Measurements from ENCODE around the gene PTPRN.

The PTPRN gene

DNA sequence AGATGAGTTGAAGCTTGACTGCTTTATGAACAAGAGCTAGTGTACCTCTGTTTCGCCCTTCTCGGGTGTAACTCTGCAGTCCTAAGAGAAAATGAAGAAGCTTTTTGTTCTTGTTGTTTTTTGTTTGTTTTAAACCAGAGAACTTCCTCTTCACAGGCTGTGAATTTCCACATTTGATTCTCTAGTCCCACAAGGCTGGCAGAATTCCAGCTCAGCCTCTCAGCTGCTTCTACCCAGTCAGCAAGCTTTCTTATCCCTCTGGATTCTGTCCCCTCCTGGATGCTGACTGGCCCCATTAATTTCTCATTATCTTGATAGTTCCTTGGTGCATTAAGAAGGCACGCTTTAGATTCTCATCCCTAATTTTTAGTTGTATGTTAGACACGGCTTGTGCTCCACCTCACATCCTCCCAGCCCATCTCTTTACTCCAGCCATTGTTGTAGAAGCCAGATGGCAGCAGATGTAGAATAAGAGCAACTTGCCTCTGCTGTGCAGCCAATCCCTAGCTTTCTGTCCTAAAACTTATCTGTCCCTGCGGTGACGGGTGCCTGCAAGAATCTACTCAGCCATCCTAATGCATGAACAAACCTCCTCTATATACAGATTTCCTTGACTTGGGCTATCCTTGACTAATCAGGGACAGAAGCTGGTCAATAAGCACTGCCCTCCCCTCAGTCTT is 35.7 kb upstream of the PTPRN start:
- no peak overlapping the region for H2AFZ ChIP-seq (ENCODE audit: low read depth)

DNA sequence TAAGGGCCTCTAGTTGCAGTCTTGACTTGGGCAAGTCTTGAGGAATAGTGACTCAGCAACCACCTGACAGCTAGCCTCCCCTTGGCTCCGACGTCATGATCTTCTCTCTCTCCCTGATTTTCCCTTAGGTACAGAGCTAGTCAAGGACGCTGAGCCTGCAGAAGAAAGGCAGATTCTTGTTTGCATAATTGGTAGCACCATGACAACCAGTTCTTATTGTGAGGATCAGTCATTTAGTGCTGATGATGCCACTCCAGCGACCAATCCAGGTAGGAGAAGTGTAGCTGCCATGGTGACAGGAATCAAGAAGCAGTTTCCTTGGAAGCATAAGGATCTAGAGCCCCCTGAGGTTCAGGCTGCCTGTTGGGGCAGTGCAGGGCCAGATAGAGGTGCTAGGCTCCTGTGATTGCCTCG is 26.2 kb upstream of the PTPRN start:
- no peaks in the 10 kb centered on the region for H4K20me1 ChIP-seq (ENCODE audit: insufficient read depth)
- no peak overlapping the region for H2AFZ ChIP-seq (ENCODE audit: low read depth)
- no peaks in the 10 kb centered on the region for H3K4me1 ChIP-seq (ENCODE audit: low read depth, poor library complexity, severe bottlenecking)
- no peaks in the 10 kb centered on the region for H3K79me2 ChIP-seq (ENCODE audit: insufficient read depth, low read depth)
- TF ChIP-seq, protein P1, sequence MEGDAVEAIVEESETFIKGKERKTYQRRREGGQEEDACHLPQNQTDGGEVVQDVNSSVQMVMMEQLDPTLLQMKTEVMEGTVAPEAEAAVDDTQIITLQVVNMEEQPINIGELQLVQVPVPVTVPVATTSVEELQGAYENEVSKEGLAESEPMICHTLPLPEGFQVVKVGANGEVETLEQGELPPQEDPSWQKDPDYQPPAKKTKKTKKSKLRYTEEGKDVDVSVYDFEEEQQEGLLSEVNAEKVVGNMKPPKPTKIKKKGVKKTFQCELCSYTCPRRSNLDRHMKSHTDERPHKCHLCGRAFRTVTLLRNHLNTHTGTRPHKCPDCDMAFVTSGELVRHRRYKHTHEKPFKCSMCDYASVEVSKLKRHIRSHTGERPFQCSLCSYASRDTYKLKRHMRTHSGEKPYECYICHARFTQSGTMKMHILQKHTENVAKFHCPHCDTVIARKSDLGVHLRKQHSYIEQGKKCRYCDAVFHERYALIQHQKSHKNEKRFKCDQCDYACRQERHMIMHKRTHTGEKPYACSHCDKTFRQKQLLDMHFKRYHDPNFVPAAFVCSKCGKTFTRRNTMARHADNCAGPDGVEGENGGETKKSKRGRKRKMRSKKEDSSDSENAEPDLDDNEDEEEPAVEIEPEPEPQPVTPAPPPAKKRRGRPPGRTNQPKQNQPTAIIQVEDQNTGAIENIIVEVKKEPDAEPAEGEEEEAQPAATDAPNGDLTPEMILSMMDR (conservative IDR thresholded peaks at IDR 0.05; ENCODE audit: low read depth, low read length): no peak
- no peak overlapping the region for H3K27ac ChIP-seq
- no peaks in the 10 kb centered on the region for H3K36me3 ChIP-seq (ENCODE audit: insufficient read depth)
- no peaks in the 10 kb centered on the region for H3K27me3 ChIP-seq (ENCODE audit: insufficient read depth, low read depth)
- H3K4me3 ChIP-seq (IDR thresholded peaks at IDR 0.05; ENCODE audit: insufficient read depth, low read depth, low read length): no peak overlapping the region
- no peak overlapping the region for H3K4me2 ChIP-seq
- H3K9ac ChIP-seq: no peak overlapping the region

More for the DNA sequence above, 35.7 kb upstream of the PTPRN start:
- Histone ChIP-seq H3K4me3 (IDR thresholded peaks at IDR 0.05; ENCODE audit: insufficient read depth, low read depth, low read length) (no peak overlapping the region), H3K79me2 (ENCODE audit: insufficient read depth, low read depth) (no peaks in the 10 kb centered on the region), H3K27me3 (ENCODE audit: insufficient read depth, low read depth) (no peaks in the 10 kb centered on the region), H4K20me1 (ENCODE audit: insufficient read depth) (no peaks in the 10 kb centered on the region), H3K27ac (no peak overlapping the region), H3K36me3 (ENCODE audit: insufficient read depth) (no peaks in the 10 kb centered on the region), H3K9ac (no peak overlapping the region), H3K4me1 (ENCODE audit: low read depth, poor library complexity, severe bottlenecking) (no peaks in the 10 kb centered on the region), H3K4me2 (no peak overlapping the region)
- TF ChIP-seq, protein P1 (conservative IDR thresholded peaks at IDR 0.05; ENCODE audit: low read depth, low read length): no peak

DNA sequence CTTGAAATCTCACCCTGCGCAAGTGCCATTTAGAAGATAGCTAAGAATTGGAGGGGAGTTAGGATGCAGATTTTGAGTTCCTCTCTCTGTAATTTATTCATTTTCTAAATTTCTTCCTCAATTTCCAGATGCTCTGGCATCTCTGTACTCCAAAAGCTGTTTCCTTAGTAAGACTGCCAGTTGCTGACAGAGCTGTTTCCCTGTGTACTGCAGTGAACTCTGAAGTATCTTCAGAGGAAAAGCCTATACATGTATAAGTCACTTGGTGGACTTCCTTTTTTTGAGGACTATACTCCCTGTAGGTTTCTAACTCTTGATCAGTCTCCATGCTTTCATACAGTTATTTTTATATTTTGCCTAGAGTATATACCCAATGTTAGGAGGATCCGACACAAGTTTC is 24.9 kb upstream of the PTPRN start:
- TF ChIP-seq, protein P1 (conservative IDR thresholded peaks at IDR 0.05; ENCODE audit: low read depth, low read length): no peak
- H3K4me3 ChIP-seq (IDR thresholded peaks at IDR 0.05; ENCODE audit: insufficient read depth, low read depth, low read length): no peak overlapping the region
- no peaks in the 10 kb centered on the region for H3K79me2 ChIP-seq (ENCODE audit: insufficient read depth, low read depth)
- no peak overlapping the region for H2AFZ ChIP-seq (ENCODE audit: low read depth)
- H3K36me3 ChIP-seq (ENCODE audit: insufficient read depth): no peaks in the 10 kb centered on the region
- no peaks in the 10 kb centered on the region for H4K20me1 ChIP-seq (ENCODE audit: insufficient read depth)
- H3K27ac ChIP-seq: no peak overlapping the region
- H3K9ac ChIP-seq: no peak overlapping the region
- no peak overlapping the region for H3K4me2 ChIP-seq
- no peaks in the 10 kb centered on the region for H3K4me1 ChIP-seq (ENCODE audit: low read depth, poor library complexity, severe bottlenecking)
- no peaks in the 10 kb centered on the region for H3K27me3 ChIP-seq (ENCODE audit: insufficient read depth, low read depth)

DNA sequence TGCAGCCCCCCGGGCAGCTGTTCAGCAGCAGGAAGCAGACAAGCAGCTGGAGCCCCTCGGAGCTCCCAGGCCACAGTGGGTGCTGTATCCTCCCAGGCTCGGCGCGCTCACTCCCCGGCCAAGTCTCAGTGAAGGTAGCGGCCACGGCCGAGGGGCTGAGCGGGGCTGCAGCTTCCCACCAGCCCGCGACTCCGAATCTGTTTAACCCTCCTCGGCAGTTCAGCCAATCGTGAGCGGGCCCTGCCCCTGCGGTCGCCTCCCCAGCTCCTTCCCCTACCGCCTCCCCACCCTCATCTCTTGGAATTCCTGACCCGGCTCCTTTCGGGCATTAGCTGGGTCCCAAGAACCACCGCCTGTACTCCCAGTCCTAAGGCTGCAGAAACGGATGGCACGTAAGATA is 23.3 kb upstream of the PTPRN start, which contains the start of gene RESP18:
Gene RESP18, minus strand, starts transcription at position 203 of the 400 bp plus-strand sequence.
- H3K27me3 ChIP-seq (ENCODE audit: insufficient read depth, low read depth): no peaks in the 10 kb centered on the region
- no peaks in the 10 kb centered on the region for H4K20me1 ChIP-seq (ENCODE audit: insufficient read depth)
- no peak within 1 kb of the TSS for H3K27ac ChIP-seq
- H3K4me1 ChIP-seq (ENCODE audit: low read depth, poor library complexity, severe bottlenecking): no peaks in the 10 kb centered on the region
- no peaks in the 10 kb centered on the region for H3K79me2 ChIP-seq (ENCODE audit: insufficient read depth, low read depth)
- H3K9ac ChIP-seq: no peak within 1 kb of the TSS
- H3K4me3 ChIP-seq (IDR thresholded peaks at IDR 0.05; ENCODE audit: insufficient read depth, low read depth, low read length): no peak within 1 kb of the TSS
- H3K36me3 ChIP-seq (ENCODE audit: insufficient read depth): no peaks in the 10 kb centered on the region
- no peak within 1 kb of the TSS for H3K4me2 ChIP-seq
- TF ChIP-seq, protein P1 (conservative IDR thresholded peaks at IDR 0.05; ENCODE audit: low read depth, low read length): no peak
- H2AFZ ChIP-seq (ENCODE audit: low read depth): no peak within 1 kb of the TSS

All from KMS-11 (cell line).